RCC 7860 (cell line): ENCODE results near the gene CCDC88C.

Experiments
- DNase-seq: peaks from one replicate; pipeline ENCODE4 v3.0.0-alpha.2; 2015; ENCODE audit warnings: low spot score
- FAIRE-seq: peaks from 2 replicates; lab custom pipeline; 2012; peaks lifted over from hg19 to GRCh38; lab: Jason Lieb, UNC

CCDC88C gene

DNA sequence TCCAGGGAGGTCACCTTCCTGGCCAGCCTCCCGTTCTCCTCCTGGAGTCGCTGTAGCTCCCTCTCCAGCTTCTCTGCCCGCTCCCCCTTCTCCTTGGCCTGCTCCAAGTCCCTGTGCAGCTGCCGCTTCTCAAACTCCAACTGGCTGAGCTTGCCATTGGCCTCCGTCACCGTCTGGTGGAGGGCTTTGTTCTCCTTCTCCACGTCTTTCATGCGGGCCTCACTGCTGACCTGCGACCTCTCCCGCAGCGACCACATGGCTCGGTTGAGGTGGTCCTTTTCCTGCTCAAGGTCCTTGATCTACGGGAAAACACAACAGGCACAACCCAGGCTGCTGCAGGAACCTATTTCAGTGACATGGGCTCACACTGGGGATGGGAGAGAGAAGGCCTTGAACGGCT is 103.8 kb downstream of the CCDC88C start:
- DNase-seq (no peak), FAIRE-seq (no peak)

GRCh38 chr14:91313154-91313850 is 104.3 kb downstream of the CCDC88C start:
- FAIRE-seq (no peak), DNase-seq (no peak)

- FAIRE-seq, result no peak
- no peak for DNase-seq
Observed at GRCh38 chr14:91311284-91311662, 106.3 kb downstream of the CCDC88C start.

DNA sequence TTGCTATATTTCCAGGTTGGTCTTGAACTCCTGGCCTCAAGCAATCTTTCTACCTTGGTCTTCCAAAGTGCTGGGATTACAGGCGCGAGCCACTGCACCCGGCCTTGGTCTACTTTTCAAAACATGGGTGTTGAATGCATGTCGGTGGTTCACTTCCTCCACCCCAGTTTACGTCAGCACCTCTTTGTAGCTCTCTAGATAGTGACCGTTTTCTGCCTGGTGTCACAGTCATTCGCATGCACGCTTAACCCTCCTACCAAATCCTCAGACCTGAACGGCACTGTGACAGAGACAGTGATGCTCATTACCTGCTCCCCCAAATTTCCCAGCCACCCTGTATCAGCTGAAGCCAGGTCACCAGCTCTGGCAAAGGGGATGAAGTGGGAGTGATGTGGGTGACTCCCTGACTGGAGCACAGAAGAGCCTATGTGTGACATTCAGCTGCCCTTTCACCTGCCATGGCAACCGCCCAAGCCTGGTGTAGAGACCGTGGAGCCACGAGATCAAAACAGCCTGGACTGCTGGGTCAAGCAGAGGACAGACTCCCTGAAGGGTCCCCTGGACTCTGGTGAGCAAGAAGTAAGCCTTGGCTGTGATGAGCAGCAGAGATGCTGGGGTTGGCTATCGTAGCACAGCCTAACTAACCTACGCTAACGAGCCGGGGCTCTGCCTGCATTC is 106.9 kb downstream of the CCDC88C start:
- DNase-seq, result no peak
- no peak for FAIRE-seq

DNA sequence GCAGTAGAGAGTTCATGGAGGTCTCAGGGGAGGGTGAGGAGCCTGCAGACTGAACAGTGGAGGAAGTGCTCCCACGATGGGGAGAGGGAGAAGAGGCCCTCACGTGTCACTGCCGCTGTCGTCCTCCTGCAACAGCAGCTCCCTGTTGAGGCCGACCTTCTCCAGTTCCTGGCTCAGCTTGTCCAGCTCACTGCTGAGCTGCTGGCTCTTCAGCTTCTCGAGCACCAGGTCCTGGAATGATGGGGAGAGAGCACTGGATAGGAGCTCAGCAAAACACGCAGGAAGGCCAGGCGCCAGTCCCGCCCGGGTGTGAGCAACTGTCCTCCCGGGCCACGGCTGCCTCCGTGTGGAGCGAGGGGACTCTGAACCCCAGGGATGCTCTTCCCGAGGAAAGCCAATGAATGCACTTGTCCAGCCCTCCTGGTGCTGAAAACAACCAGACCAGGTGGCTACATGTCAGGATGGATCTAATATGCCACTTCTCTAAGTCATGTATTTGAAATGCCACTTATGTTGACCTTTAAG is 107.8 kb downstream of the CCDC88C start:
- FAIRE-seq (no peak), DNase-seq (no peak)

DNA sequence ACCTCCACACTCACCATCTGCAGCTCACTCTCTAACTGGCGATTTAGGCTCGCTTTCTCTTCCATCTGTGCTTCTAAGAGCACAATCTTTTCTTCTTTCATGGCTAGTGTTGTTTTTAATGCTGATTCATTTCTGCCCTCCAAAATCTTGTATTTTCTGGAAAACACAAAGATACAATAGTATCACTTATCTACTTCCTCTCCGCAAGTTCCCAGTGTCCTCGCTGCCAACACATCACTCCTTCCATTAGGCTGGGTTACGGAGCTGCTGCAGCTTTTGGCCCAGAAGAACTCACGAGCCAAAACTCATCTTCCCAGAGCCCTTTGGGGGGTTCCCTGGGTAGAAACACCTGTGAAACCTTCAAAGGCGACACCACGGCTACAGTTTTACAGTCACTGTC is 109.3 kb downstream of the CCDC88C start:
- DNase-seq (no peak), FAIRE-seq (no peak)

DNA sequence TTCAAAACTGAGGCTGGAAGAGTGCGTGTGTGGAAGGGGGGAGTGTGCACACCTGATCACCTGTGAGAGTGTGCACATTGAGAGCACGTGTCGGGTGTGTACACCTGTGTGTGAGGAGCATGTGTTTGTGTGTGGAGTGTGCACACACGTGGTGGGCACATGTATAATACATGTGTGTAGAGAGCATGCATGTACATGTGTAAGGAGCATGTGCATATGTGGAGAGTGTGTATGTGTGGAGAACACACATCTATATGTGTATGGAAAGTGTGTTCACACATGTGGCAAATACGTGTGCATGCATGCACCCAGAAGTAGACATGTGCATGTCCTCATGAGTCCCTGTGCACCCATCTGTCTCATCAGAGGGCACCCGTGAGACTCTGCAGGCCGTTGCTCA is 110.0 kb downstream of the CCDC88C start:
- FAIRE-seq, result no peak

DNA sequence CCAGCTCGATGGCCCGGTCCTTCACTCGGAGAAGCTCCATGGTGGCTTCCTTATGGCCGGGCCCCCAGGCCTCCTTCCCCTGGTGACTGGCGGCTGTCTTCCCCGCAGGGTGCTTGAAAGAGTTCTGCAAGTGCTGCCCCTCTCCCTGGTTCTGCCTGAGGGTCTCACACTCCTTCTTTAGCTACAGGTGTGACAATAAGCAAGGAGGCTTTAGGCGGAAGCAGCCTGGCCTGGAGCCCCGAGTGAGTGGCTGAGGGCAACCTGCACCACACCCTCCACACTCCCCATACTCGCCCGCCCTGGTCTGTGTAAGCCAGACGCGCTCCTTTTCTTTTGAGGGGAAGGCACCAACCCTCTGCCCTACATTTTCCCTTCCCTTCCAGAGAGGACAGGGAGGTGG is 110.6 kb downstream of the CCDC88C start:
- no peak for FAIRE-seq
- DNase-seq, result no peak

More for the DNA sequence above, 110.0 kb downstream of the CCDC88C start:
- DNase-seq, result no peak

- FAIRE-seq (no peak), DNase-seq (no peak)
Observed at GRCh38 chr14:91306547-91306946, 111.1 kb downstream of the CCDC88C start.

DNA sequence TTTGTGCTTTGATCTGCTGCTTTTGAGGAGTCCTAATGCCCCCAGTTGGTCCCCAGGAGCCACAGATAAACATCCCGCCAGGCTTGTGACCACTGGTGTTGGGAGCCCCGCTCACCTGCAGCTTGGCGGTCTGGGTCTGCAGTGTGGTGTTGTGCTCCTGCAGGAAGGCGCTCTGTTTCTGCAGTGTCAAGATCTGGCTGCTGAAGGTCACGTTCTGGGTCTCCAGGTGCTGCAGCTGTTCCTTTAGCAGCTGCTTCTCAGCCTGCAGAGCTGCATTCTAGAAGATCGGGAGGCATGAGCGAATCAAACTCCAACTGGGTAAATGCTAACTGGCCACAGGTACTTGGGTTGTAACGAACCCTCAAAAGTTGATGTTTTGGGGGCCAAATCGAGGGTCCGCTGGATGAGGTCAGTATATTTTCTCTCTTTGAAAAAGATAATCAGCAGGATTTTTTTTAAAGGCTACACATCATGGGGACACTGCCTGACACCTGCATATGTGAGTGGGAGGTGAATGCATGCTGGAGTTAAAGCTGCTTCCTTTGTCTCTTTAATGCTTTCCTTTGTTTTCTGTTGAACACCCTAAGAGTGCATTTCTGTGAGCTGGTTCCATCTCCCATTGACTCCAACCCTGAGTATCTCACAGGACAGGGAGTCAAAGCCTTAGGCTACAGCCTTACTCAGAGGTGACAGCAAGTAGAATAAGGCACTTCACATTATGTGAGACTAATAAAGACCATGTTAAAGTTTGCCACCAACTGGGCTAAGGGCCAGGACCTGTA is 111.8 kb downstream of the CCDC88C start:
- no peak for DNase-seq
- FAIRE-seq, result no peak

DNA sequence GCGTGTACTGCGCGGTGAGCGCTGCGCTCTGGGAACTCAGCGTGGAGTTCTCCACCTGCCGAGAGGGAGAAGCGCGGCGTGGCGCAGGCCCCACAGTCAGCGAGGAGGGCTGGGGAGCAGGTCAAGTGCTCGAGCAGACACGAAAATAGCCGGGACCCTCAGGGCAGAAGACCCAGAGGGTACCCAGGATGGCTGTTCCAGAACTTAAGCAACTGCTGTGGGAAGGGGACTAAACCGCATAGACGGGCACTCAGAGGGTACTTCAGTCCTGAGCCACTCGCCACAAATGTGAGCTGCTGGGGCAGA is 113.7 kb downstream of the CCDC88C start:
- FAIRE-seq, result no peak
- DNase-seq, result no peak

DNA sequence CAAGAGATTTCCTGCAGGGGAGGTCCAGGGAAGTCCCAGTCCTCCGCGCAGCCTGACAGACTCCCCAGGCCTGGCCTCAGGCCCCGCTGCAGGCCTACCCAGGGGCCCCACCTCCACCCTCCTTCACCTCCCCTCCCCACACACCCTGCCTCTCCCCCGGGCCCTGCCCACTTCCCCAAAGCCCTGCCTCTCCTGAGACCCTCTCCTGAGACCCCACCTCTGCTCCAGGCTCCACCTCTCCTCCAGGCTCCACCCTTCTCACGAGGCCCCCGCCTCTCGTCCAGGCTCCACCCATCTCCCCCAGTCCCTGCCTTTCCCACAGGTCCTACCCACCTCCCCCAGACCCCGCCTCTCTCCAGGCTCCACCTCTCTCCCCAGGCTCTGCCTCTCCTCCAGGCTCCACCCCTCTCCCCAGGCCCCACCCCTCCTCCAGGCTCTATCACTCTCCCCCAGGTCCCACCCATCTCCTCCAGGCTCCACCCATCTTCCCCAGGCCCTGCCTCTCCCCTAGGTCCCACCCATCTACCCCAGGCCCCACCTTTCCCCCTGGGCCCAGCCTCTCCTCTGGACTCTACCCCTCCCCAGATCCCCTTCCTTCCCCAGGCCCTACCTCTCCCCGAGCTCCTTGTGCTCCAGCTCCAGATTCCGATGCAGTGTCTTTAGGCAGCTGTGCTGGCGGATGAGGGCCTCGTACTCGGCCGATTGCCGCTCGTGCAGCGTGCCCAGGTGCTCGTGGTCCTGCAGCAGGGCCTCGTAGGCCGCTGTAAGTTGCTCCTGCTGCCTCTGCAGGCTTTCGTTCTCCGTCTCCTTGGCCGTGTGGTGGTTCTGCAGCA is 114.3 kb downstream of the CCDC88C start:
- DNase-seq (no peak), FAIRE-seq (no peak)

GRCh38 chr14:91302391-91302790 is 115.2 kb downstream of the CCDC88C start:
- no peak for DNase-seq
- FAIRE-seq, result no peak

- FAIRE-seq, result no peak
- DNase-seq, result no peak
Observed at GRCh38 chr14:91300957-91301356, 116.7 kb downstream of the CCDC88C start.

DNA sequence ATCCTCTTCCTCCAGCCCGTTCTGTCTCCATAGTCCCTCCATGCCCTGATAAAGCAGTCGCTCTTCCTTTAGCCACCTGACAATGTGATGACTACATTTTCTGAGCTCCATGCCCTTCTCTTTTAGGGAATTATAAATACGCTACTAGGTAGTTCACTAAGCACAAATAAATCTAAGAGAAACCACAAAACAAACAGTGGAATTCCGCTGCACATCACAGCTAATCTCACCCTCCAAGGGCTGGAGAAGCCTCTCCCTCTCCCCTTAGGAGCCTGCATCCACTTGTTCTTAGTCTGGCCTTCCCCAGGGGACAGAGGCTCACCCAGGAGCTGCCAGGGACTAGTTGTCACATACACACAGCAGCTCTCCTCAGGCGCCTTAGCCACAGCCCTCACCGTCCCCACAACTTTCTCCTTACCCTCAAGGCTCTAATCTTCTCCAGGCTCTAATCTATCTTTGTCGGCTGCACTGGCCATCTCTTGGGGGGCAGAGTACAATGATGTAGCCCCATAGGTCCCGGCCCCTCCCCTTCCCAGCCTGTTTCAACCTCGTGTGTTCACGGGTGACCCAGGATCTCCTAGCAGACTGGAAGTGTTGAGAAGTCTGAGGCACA is 117.2 kb downstream of the CCDC88C start:
- no peak for DNase-seq
- FAIRE-seq, result no peak

- FAIRE-seq (no peak), DNase-seq (no peak)
Observed at GRCh38 chr14:91299121-91300115, 118.2 kb downstream of the CCDC88C start.

DNA sequence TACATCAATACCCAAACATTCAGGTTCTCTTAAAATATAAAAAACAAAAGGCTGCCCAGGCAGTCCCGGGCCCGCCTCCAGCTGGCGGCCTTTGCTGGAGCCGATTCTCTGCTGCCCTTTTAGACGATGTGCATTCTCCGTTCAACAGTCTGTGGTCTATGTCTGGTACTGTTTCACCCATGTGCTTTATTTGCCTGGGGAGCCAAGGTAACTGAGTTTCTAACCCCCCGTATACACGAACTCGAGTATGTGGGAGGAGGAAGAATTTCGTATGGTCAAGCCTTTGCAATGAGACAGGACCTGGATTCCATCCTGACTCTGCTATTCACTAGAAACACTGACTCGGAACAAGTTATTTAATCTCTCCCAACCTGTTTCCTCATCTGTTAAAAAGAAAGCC is 119.0 kb downstream of the CCDC88C start:
- DNase-seq (no peak), FAIRE-seq (no peak)

DNA sequence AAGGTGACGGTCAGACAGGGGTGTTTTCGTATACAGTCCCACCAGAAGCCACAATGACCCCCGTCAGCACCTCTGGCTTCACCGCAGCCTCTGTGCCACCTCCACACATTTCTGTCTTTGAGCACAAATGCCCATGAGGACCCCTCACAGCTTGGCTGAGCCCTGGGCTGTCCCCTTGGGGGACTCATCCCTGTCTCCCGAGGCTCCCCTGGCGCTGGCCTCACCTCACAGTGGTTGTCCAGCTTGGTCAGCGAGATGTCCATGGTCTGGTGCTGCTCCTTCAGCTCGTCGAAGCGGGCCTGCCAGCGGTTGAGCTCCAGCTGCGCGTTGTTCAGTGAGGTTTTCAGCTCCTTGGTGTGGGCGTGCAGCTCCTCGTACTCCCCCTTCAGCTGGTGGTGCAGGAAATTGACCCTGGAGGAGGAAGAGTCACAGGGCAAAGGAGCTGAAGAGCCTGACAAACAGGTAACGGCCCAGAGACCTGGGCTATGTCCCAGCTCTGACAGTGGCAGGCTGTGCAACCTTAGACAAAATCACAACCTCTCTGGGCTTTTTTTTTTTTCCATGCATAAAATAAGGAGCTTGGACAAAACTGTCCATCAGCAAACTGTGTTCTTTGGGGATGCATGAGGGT is 120.4 kb downstream of the CCDC88C start:
- no peak for FAIRE-seq

More for the DNA sequence above, 120.4 kb downstream of the CCDC88C start:
- no peak for DNase-seq
